Pancreas (tissue), 10 donors: ENCODE results near the gene SGK2. TPM values are rescaled to one million over a fixed set of nuclear protein-coding genes. Genes with fewer than 3 reads are reported as not detected.

Source experiments
- ATAC-seq, 4 donors: fragments of 200-7000 bp; cut with Tn5 transposase; one replicate each; pipeline versions ENCODE4 v1.8.0 to v1.9.1; 2020; ENCODE audit warnings: mild to moderate bottlenecking in 4 of 4, moderate library complexity in 4 of 4
- DNase-seq, 6 donors: peaks; one replicate each; pipeline ENCODE4 v3.0.0-alpha.2; 2020
- FAIRE-seq: peaks from 2 replicates; lab custom pipeline; 2012; peaks lifted over from hg19 to GRCh38; lab: Jason Lieb, UNC
- H3K27ac ChIP-seq, 4 donors: fragments of 200-600 bp; sonication (generic); 1 replicate in 3 of 4; 2 replicates in 1 of 4; pipeline versions ENCODE4 v1.5.0 to v1.8.0; 2020
- H3K27me3 ChIP-seq, 4 donors: fragments of 200-600 bp; one replicate each; pipeline ENCODE4 v1.8.0; 2021
- H3K36me3 ChIP-seq, 3 donors: fragments of 200-600 bp; sonication (generic) in 1 of 3; one replicate each; pipeline versions ENCODE4 v1.5.0 to v1.8.0; 2020 to 2021
- H3K4me1 ChIP-seq, 3 donors: fragments of 200-600 bp; one replicate each; pipeline ENCODE4 v1.8.0; 2021
- H3K4me3 ChIP-seq, 4 donors: fragments of 200-600 bp; sonication (generic) in 2 of 4; one replicate each; pipeline versions ENCODE4 v1.5.0 to v1.8.0; 2020 to 2021
- H3K9me3 ChIP-seq, 4 donors: fragments of 200-600 bp; one replicate each; pipeline ENCODE4 v1.8.0; 2021
- WGBS, 2 donors: extraction: QIAGEN DNeasy Blood & Tissue Kit; methylation state at CpG; one replicate each; pipeline ENCODE4 v1.1.7; 2013; 5-methylcytosine and 5-hydroxymethylcytosine counted together
- intact Hi-C, 3 donors: fragments of 100-400 bp; cut with DNase I; formaldehyde crosslinking; loops; one replicate each; pipeline versions ENCODE4 v1.11.1 to v1.14.2; 2022
- polyA plus RNA-seq, 2 donors: library from polyadenylated mRNA; stranded (reverse); fragments of 200-250 nt; gene quantifications; one replicate each; pipeline ENCODE4 v1.2.3, GENCODE V29; 2013
- total RNA-seq, 6 donors: library from RNA; stranded (reverse); fragmentation: NEBNext Ultra II Directional in 4 of 6; extraction: Animal tissue kit (Norgen Biotek cat#: 25700) in 4 of 6; gene quantifications; one replicate each; pipeline versions ENCODE4 v1.2.1 to v1.2.4, GENCODE V29; 2021 to 2023
- TF ChIP-seq, protein P1 (sequence below), 4 donors: fragments of 200-600 bp; sonication (generic) in 3 of 4; IDR thresholded peaks; one replicate each; pipeline versions ENCODE4 v1.5.0 to v1.8.0; 2021; ENCODE audit warnings: antibody characterized with exemption in 4 of 4
- donor health status: healthy with polysubstance abuse.
- donor health status: DM: no; HTN: no; CAD: no; lungs with moderate emphysema.
- donor health status: DM: no; HTN: no; CAD: no.
- donor health status: control.
- donor health status: control.
- donor health status: Bipolar disorder and iron deficiency.
- donor health status: DM: yes; HTN: yes; CAD: no.
- donor health status: DM: no; HTN: no; CAD: no.
- donor health status: DM: no; HTN: no; CAD: no.
- donor health status: DM: yes; HTN: yes; CAD: no.

Gene SGK2
- total and polyA plus RNA-seq, 8 donors, result 10.8 to 21.6 (median 14.7) TPM

DNA sequence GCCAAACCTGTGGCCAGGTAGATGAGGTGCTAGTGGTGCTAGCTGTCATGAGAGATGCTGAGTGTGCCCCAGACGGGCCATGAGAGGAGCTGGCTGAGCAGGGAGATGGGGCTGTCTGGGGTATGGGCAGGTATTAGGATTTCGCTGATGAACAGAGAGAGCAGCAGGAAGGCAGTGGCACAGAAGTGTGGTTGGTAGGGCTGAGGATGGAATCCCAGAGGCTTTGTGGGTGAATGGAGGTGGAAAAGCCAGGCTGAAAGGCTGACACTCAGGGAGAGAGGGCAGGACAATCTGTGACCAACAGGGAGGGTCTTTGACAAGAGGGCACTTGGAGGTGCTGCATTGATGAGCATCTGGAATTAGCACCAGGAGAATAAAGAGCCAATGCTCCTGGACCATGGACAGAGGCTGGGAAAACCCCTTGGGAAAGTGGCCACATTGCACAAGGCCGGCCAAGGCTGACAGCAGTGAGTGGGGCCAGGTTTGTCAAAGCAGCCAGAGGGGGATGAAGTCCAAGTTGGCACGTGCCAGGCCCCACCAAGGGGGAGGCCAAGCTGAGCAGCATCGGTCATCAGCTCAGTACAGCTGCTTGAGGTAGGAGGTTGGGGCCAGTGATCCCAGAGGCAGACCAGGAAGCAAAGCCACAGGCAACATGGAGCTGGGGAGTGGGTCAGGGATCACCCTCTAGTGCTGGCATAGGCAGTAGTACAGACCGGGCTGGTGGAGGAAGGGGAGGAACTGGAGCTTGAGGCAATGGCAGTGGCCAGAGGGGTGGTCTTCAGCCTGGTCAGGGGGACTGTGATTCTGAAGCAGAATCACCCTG is 19.7 kb upstream of the SGK2 start:
- intact Hi-C loops, result loop anchor here in 1 of 3 donors (5.0 to 10.0 kb wide), 2 partner anchors 153 to 536 kb away; no protein-coding TSS in a partner anchor
- Histone ChIP-seq H3K36me3 (no peaks in the 10 kb centered on the region), H3K27ac (no peak overlapping the region)

DNA sequence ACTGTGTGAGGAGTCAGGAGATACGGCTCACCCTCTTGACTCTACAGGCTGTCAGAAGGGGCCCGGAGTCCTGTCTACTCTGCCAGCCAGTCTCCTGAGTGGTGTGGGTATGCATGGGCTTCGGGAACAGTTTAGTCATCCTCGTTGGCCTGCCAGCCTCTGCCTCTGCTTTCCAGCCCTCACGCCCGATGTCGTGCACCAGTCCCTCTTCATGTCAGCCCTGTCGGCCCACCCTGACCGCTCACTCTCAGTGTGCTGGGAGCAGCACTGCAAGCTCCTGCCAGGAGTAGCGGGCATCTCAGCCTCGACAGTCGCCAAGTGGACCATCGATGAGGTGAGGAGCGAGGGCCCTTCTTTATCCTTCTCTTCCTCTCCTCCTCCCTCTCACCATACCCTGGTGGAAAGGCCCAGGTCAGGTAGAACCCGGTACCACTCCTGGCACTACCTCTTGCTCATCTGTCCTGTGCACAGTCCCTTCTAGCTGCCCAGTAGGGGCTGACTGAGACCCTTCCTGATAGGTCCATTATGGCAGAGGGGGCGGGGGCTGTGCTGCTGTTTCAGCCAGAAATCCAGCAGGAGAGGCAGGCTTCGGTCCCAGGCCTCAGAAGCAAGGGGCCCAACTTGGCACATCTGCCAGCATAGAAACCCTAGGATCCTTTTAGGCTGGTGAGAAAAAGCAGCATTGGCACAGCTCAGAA is 18.7 kb upstream of the SGK2 start:
- Histone ChIP-seq H3K36me3 (no peaks in the 10 kb centered on the region), H3K27ac (no peak overlapping the region), H3K4me1 (peaks cover 0 to 16% (median 6%) of the 10 kb centered on the region in 3 donors), H3K27me3 (no peaks in the 10 kb centered on the region), H3K4me3 (no peak overlapping the region), H3K9me3 (no peaks in the 10 kb centered on the region)
- ATAC-seq (no peak), FAIRE-seq (no peak), DNase-seq (no peak)
- 87 to 92% methylated on average over 17 of the region's 17 CpGs for WGBS, 2 donors
- intact Hi-C loops, result loop anchor here in 1 of 3 donors (5.0 to 10.0 kb wide), 2 partner anchors 152 to 535 kb away; no protein-coding TSS in a partner anchor
- TF ChIP-seq, protein P1, sequence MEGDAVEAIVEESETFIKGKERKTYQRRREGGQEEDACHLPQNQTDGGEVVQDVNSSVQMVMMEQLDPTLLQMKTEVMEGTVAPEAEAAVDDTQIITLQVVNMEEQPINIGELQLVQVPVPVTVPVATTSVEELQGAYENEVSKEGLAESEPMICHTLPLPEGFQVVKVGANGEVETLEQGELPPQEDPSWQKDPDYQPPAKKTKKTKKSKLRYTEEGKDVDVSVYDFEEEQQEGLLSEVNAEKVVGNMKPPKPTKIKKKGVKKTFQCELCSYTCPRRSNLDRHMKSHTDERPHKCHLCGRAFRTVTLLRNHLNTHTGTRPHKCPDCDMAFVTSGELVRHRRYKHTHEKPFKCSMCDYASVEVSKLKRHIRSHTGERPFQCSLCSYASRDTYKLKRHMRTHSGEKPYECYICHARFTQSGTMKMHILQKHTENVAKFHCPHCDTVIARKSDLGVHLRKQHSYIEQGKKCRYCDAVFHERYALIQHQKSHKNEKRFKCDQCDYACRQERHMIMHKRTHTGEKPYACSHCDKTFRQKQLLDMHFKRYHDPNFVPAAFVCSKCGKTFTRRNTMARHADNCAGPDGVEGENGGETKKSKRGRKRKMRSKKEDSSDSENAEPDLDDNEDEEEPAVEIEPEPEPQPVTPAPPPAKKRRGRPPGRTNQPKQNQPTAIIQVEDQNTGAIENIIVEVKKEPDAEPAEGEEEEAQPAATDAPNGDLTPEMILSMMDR (IDR thresholded peaks at IDR 0.05), result no peak

More for the DNA sequence above, 19.7 kb upstream of the SGK2 start:
- Histone ChIP-seq H3K4me3 (no peak overlapping the region), H3K27me3 (no peaks in the 10 kb centered on the region), H3K4me1 (peaks cover 0 to 16% (median 6%) of the 10 kb centered on the region in 3 donors), H3K9me3 (no peaks in the 10 kb centered on the region)
- peak; percentile 81 to 94 (median 92) for ATAC-seq
- DNase-seq, result peak; percentile 68 to 85 (median 79)
- FAIRE-seq, result no peak
- TF ChIP-seq, protein P1 (IDR thresholded peaks at IDR 0.05), result no peak
- 28 to 31% methylated on average over 6 of the region's 6 CpGs for WGBS, 2 donors

DNA sequence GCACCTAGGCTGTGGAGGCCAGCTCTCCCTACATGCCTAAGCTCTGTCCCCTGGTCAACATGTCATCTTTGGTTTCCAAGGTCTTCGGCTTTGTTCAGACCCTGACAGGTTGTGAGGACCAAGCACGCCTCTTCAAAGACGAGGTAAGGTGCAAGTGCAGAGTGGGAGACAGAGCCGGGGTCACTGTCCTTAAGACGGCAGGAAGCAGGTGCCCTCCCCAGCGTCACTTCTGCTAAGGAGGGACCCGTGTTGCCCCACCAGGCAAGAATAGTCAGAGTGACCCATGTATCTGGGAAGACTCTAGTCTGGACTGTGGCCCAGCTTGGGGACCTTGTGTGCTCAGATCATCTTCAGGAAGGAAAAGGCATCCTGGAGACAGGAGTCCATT is 18.2 kb upstream of the SGK2 start:
- FAIRE-seq (no peak), DNase-seq (no peak), ATAC-seq (no peak)
- WGBS, 2 donors, result 95 to 97% methylated on average over 7 of the region's 7 CpGs
- TF ChIP-seq, protein P1 (IDR thresholded peaks at IDR 0.05), result no peak
- Histone ChIP-seq H3K27me3 (no peaks in the 10 kb centered on the region), H3K36me3 (no peaks in the 10 kb centered on the region), H3K4me1 (peaks cover 0 to 16% (median 6%) of the 10 kb centered on the region in 3 donors), H3K9me3 (no peaks in the 10 kb centered on the region), H3K4me3 (no peak overlapping the region), H3K27ac (no peak overlapping the region)
- intact Hi-C loops, result no loop called here

DNA sequence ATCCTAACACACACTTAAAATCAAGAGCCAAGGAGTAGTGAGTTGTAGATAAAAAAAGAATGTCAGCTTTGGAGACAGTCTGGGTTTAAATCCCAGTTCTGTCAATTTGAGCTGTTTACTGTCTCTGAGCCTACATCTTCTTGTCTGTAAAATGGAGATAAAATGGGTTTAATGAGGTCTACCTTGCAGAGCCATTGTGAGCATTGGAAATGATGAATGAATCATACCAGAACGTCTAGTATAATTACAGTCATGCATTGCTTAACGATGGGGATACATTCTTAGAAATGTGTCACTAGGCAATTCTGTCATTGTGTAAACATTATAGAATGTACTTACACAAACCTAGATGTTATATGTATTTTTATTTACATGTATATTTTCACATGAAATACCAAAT is 17.6 kb upstream of the SGK2 start:
- DNase-seq (no peak), FAIRE-seq (no peak), ATAC-seq (no peak)
- H3K27me3 ChIP-seq, result no peaks in the 10 kb centered on the region
- 63 to 65% methylated on average over 2 of the region's 2 CpGs for WGBS, 2 donors
- intact Hi-C loops, result no loop called here
- H3K4me1 ChIP-seq, result peaks cover 0 to 16% (median 6%) of the 10 kb centered on the region in 3 donors
- TF ChIP-seq, protein P1 (IDR thresholded peaks at IDR 0.05), result no peak
- no peak overlapping the region for H3K4me3 ChIP-seq
- H3K27ac ChIP-seq, result no peak overlapping the region
- H3K9me3 ChIP-seq, result no peaks in the 10 kb centered on the region
- H3K36me3 ChIP-seq, result no peaks in the 10 kb centered on the region
